HepG2 (cell line): ENCODE results near the gene JDP2. TPM values are rescaled to one million over a fixed set of nuclear protein-coding genes. Genes with fewer than 3 reads are reported as not detected.

Experiments
- ATAC-seq: fragments of 200-7000 bp; cut with Tn5 transposase; 3 replicates; pipeline ENCODE4 v1.9.1; 2020; ENCODE audit warnings: mild to moderate bottlenecking, moderate library complexity
- BruUV-seq: library from RNA; stranded (reverse); fragments of 400-500 nt; replicated peaks from 2 replicates; lab custom pipeline; 2021; lab: Mats Ljungman, UMichigan
- CTCF ChIA-PET: fragments of 300-600 bp; formaldehyde crosslinking; extraction: SDS; loops from one replicate; lab custom pipeline; 2021; ENCODE audit warnings: low total read pairs, inconsistent platforms, low intra/inter-chr PET ratio; lab: Yijun Ruan, JAX
- POLR2A ChIA-PET: fragments of 350-600 bp; sonication (Branson Sonifier 250); formaldehyde crosslinking; loops from one replicate; lab custom pipeline; 2020; ENCODE audit warnings: antibody characterized with exemption, inconsistent platforms; lab: Yijun Ruan, JAX
- DNase-seq: peaks from one replicate; pipeline ENCODE4 v3.0.0-alpha.2; 2015; ENCODE audit warnings: low spot score
- FAIRE-seq: peaks from 3 replicates; lab custom pipeline; 2011; peaks lifted over from hg19 to GRCh38; lab: Jason Lieb, UNC
- H2AFZ ChIP-seq: one replicate; pipeline ENCODE4 v1.6.1; 2011; ENCODE audit warnings: low read length, inconsistent platforms
- H3K27ac ChIP-seq: fragments of 300-600 bp; 3 replicates; pipeline ENCODE4 v1.8.0; 2011; ENCODE audit warnings: mixed run types, mild to moderate bottlenecking, mixed read lengths, low read length, inconsistent platforms; ENCODE audit not compliant: insufficient read depth; ENCODE audit errors: extremely low read length
- H3K27me3 ChIP-seq, 2 experiments: fragments of 200-600 bp in 1 of 2; 2 replicates in 1 of 2; 3 replicates in 1 of 2; pipeline versions ENCODE4 v1.6.0 to v1.8.0; 2011; ENCODE audit warnings: low read length in 2 of 2, mild to moderate bottlenecking in 2 of 2, moderate library complexity in 2 of 2, inconsistent platforms in 1 of 2; ENCODE audit not compliant: insufficient read depth in 2 of 2, control insufficient read depth in 1 of 2
- H3K36me3 ChIP-seq, 2 experiments: fragments of 200-600 bp in 1 of 2; replicated peaks in 1 of 2; 2 replicates in 1 of 2; 3 replicates in 1 of 2; pipeline versions ENCODE4 v1.5.1 to v1.8.0; 2011; ENCODE audit warnings: low read length in 2 of 2, inconsistent platforms in 1 of 2; ENCODE audit not compliant: insufficient read depth in 2 of 2, control insufficient read depth in 1 of 2
- H3K4me1 ChIP-seq: 2 replicates; pipeline ENCODE4 v1.5.1; 2012; ENCODE audit warnings: low read length, inconsistent platforms; ENCODE audit not compliant: insufficient read depth
- H3K4me2 ChIP-seq: 2 replicates; pipeline ENCODE4 v1.6.0; 2011; ENCODE audit warnings: low read depth, low read length, inconsistent platforms
- H3K4me3 ChIP-seq, 3 experiments: fragments of 200-600 bp in 1 of 3; sonication (generic), shearing (Covaris generic) in 1 of 3; replicated peaks in 1 of 3; 2 replicates each; pipeline ENCODE4 v1.5.1; 2011 to 2016; ENCODE audit warnings: low read length in 3 of 3, inconsistent platforms in 2 of 3, low read depth in 2 of 3, mild to moderate bottlenecking in 2 of 3, control low read depth in 1 of 3, mixed read lengths in 1 of 3; ENCODE audit not compliant: insufficient read depth in 1 of 3
- H3K79me2 ChIP-seq: one replicate; pipeline ENCODE4 v1.6.1; 2011; ENCODE audit warnings: low read length, inconsistent platforms; ENCODE audit not compliant: insufficient read depth
- H3K9ac ChIP-seq: 2 replicates; pipeline ENCODE4 v1.6.0; 2011; ENCODE audit warnings: mild to moderate bottlenecking, low read depth, low read length, inconsistent platforms; ENCODE audit not compliant: insufficient read depth
- H3K9me3 ChIP-seq: 2 replicates; pipeline ENCODE4 v1.5.1; 2012; ENCODE audit warnings: mild to moderate bottlenecking, low read length
- H4K20me1 ChIP-seq: 2 replicates; pipeline ENCODE4 v1.6.0; 2011; ENCODE audit warnings: inconsistent platforms, mild to moderate bottlenecking, low read length, moderate library complexity; ENCODE audit not compliant: insufficient read depth
- DRAP1 ChIP-seq: IDR thresholded peaks from 2 replicates; pipeline ENCODE4 v1.6.1; 2016; ENCODE audit warnings: missing genetic modification reagents, missing compliant biosample characterization
- GFI1 ChIP-seq: sonication (generic); formaldehyde crosslinking; IDR thresholded peaks from 2 replicates; pipeline ENCODE4 v1.5.0; 2020; ENCODE audit warnings: missing genetic modification reagents, mild to moderate bottlenecking, borderline replicate concordance
- ISX ChIP-seq: sonication (generic); formaldehyde crosslinking; conservative IDR thresholded peaks from 2 replicates; pipeline ENCODE4 v1.5.0; 2020; ENCODE audit warnings: missing genetic modification reagents
- MYPOP ChIP-seq: sonication (generic); formaldehyde crosslinking; IDR thresholded peaks from 2 replicates; pipeline ENCODE4 v1.8.1; 2023; ENCODE audit warnings: mild to moderate bottlenecking, moderate library complexity, missing genetic modification reagents
- MZF1 ChIP-seq: sonication (generic); formaldehyde crosslinking; IDR thresholded peaks from 2 replicates; pipeline ENCODE4 v1.8.1; 2023; ENCODE audit warnings: mild to moderate bottlenecking, missing genetic modification reagents, borderline replicate concordance
- PHF21A ChIP-seq: sonication (generic); formaldehyde crosslinking; IDR thresholded peaks from 2 replicates; pipeline ENCODE4 v1.5.0; 2020; ENCODE audit warnings: mild to moderate bottlenecking, missing genetic modification reagents
- YEATS2 ChIP-seq: sonication (generic); formaldehyde crosslinking; IDR thresholded peaks from 2 replicates; pipeline ENCODE4 v1.4.0; 2020; ENCODE audit warnings: missing genetic modification reagents, borderline replicate concordance
- ZC3H4 ChIP-seq: sonication (generic); formaldehyde crosslinking; IDR thresholded peaks from 2 replicates; pipeline ENCODE4 v1.4.0; 2020; ENCODE audit warnings: missing genetic modification reagents, borderline replicate concordance
- ZIK1 ChIP-seq: sonication (generic); formaldehyde crosslinking; IDR thresholded peaks from 2 replicates; pipeline ENCODE4 v1.5.0; 2020; ENCODE audit warnings: mild to moderate bottlenecking, low read depth, missing genetic modification reagents, borderline replicate concordance
- ZNF253 ChIP-seq: sonication (generic); formaldehyde crosslinking; IDR thresholded peaks from 2 replicates; pipeline ENCODE4 v1.8.0; 2022; ENCODE audit warnings: mild to moderate bottlenecking, missing genetic modification reagents, borderline replicate concordance
- ZNF280B ChIP-seq: sonication (generic); formaldehyde crosslinking; IDR thresholded peaks from 2 replicates; pipeline ENCODE4 v1.5.0; 2020; ENCODE audit warnings: missing genetic modification reagents, mild to moderate bottlenecking, borderline replicate concordance
- ZNF557 ChIP-seq: sonication (generic); formaldehyde crosslinking; IDR thresholded peaks from 2 replicates; pipeline ENCODE4 v1.4.0; 2020; ENCODE audit warnings: missing genetic modification reagents
- WGBS: methylation state at CpG from one replicate; pipeline ENCODE4 v1.1.6; 2017; ENCODE audit warnings: low lambda C conversion rate; 5-methylcytosine and 5-hydroxymethylcytosine counted together
- in situ Hi-C: cut with HindIII; loops from 2 replicates; pipeline ENCODE4 v1.10.0; 2017; ENCODE audit warnings: low pct_unique_long_range_greater_than_20kb; ENCODE audit not compliant: extremely low pct_ligation_motif_present
- intact Hi-C: fragments of 100-400 bp; cut with micrococcal nuclease; formaldehyde crosslinking; loops from one replicate; pipeline ENCODE4 v1.10.0; 2022; ENCODE audit not compliant: unreplicated experiment
- polyA plus RNA-seq, 8 experiments: library from polyadenylated mRNA; depleted of rRNA in 3 of 8; stranded (reverse) in 7 of 8; unstranded in 1 of 8; fragments of >200 nt; fragmentation: Illumina TruSeq in 4 of 8; extraction: Trizol in 4 of 8; gene quantifications; 2 replicates each; pipeline versions ENCODE4 v1.2.1 to v1.2.3, GENCODE V29; 2011 to 2016; ENCODE audit warnings: low read depth in 4 of 8, missing spikeins in 1 of 8, mixed read lengths in 1 of 8; ENCODE audit not compliant: insufficient read depth in 1 of 8
- total RNA-seq, 5 experiments: library from RNA; depleted of rRNA; stranded (reverse); fragments of >200 nt; fragmentation: Illumina TruSeq; extraction: Trizol; gene quantifications; 2 replicates each; pipeline ENCODE4 v1.2.3, GENCODE V29; 2016; ENCODE audit warnings: low read depth in 1 of 5

The JDP2 gene
- total and polyA plus RNA-seq, 2 of the 13 experiments (the other 11 are each of a cell fraction or from before 2014, with no cell fraction given): 8.0 to 8.9 TPM

GRCh38 chr14:75434138-75434889 lies 6.5 kb downstream of the JDP2 start:
- H3K4me3 ChIP-seq: no peak overlapping the region
- no peak overlapping the region for H3K4me2 ChIP-seq
- in situ Hi-C loops (no loop called here), intact Hi-C loops (no loop called here)
- BruUV-seq: no TSS peak
- H3K9ac ChIP-seq: no peak overlapping the region
- H3K27me3 ChIP-seq: no peaks in the 10 kb centered on the region
- peaks cover 3 to 54% of the 10 kb centered on the region in 2 experiments; a peak in 3 of 5 replicates for H3K36me3 ChIP-seq
- 94% methylated on average over 6 of the region's 6 CpGs for WGBS
- no peaks in the 10 kb centered on the region for H3K9me3 ChIP-seq
- ATAC-seq: no peak
- ChIA-PET POLR2A (no interaction called here), CTCF (no interaction called here)
- H3K79me2 ChIP-seq: peaks cover 4% of the 10 kb centered on the region
- FAIRE-seq: no peak
- TF ChIP-seq MZF1 (CRISPR knock-in tag): no peak
- TF ChIP-seq ZNF253 (CRISPR knock-in tag): no peak
- no peak for TF ChIP-seq ZNF280B (CRISPR knock-in tag)
- no peak for TF ChIP-seq GFI1 (CRISPR knock-in tag)
- TF ChIP-seq YEATS2 (CRISPR knock-in tag): no peak
- no peak for TF ChIP-seq DRAP1 (CRISPR knock-in tag)
- no peak for TF ChIP-seq ZNF557 (CRISPR knock-in tag)
- TF ChIP-seq ISX (CRISPR knock-in tag): no peak
- no peak for TF ChIP-seq MYPOP (CRISPR knock-in tag)
- TF ChIP-seq PHF21A: no peak
- no peak for TF ChIP-seq ZC3H4 (CRISPR knock-in tag)
- TF ChIP-seq ZIK1 (CRISPR knock-in tag): no peak
- no peak for DNase-seq
- no peak overlapping the region for H2AFZ ChIP-seq
- no peak overlapping the region for H3K27ac ChIP-seq
- peaks cover 13% of the 10 kb centered on the region; the same call in 1 of the 2 replicates for H4K20me1 ChIP-seq
- H3K4me1 ChIP-seq: peaks cover 14% of the 10 kb centered on the region
